KMS-11 (cell line): ENCODE measurements around the gene SLC7A4.

ENCODE experiments used
- H2AFZ ChIP-seq: fragments of 200-600 bp; sonication (generic); 2 replicates; pipeline ENCODE4 v1.6.1; 2016; ENCODE audit warnings: antibody characterized with exemption, mixed run types, low read depth
- H3K27ac ChIP-seq: fragments of 200-600 bp; sonication (generic); 2 replicates; pipeline ENCODE4 v1.6.1; 2016; ENCODE audit warnings: mild to moderate bottlenecking, mixed run types
- H3K27me3 ChIP-seq: fragments of 200-600 bp; sonication (generic); 2 replicates; pipeline ENCODE4 v1.6.1; 2017; ENCODE audit warnings: mild to moderate bottlenecking, low read depth, mixed run types, moderate library complexity; ENCODE audit not compliant: insufficient read depth
- H3K36me3 ChIP-seq: fragments of 200-600 bp; sonication (generic); 2 replicates; pipeline ENCODE4 v1.6.1; 2017; ENCODE audit warnings: mild to moderate bottlenecking, mixed run types; ENCODE audit not compliant: insufficient read depth
- H3K4me1 ChIP-seq: fragments of 200-600 bp; sonication (generic); 2 replicates; pipeline ENCODE4 v1.6.1; 2016; ENCODE audit warnings: mild to moderate bottlenecking, low read depth, mixed run types; ENCODE audit not compliant: poor library complexity, severe bottlenecking
- H3K4me2 ChIP-seq: fragments of 200-600 bp; sonication (generic); 2 replicates; pipeline ENCODE4 v1.7.0; 2016; ENCODE audit warnings: mild to moderate bottlenecking, mixed run types
- H3K4me3 ChIP-seq: fragments of 200-600 bp; sonication (generic); IDR thresholded peaks from 2 replicates; pipeline ENCODE4 v1.6.1; 2017; ENCODE audit warnings: low read depth, low read length, mixed read lengths; ENCODE audit not compliant: insufficient read depth
- H3K79me2 ChIP-seq: fragments of 200-600 bp; sonication (generic); 2 replicates; pipeline ENCODE4 v1.6.1; 2016; ENCODE audit warnings: low read depth, mixed run types; ENCODE audit not compliant: insufficient read depth
- H3K9ac ChIP-seq: fragments of 200-600 bp; sonication (generic); 2 replicates; pipeline ENCODE4 v1.6.1; 2016; ENCODE audit warnings: mild to moderate bottlenecking, mixed run types
- H4K20me1 ChIP-seq: fragments of 200-600 bp; sonication (generic); 2 replicates; pipeline ENCODE4 v1.6.1; 2016; ENCODE audit warnings: mild to moderate bottlenecking, mixed run types; ENCODE audit not compliant: insufficient read depth
- TF ChIP-seq, protein P1 (sequence below): fragments of 200-600 bp; sonication (generic); conservative IDR thresholded peaks from 2 replicates; pipeline ENCODE4 v1.6.1; 2017; ENCODE audit warnings: low read depth, mild to moderate bottlenecking, antibody characterized with exemption, low read length, moderate library complexity, mixed read lengths

Gene SLC7A4

DNA sequence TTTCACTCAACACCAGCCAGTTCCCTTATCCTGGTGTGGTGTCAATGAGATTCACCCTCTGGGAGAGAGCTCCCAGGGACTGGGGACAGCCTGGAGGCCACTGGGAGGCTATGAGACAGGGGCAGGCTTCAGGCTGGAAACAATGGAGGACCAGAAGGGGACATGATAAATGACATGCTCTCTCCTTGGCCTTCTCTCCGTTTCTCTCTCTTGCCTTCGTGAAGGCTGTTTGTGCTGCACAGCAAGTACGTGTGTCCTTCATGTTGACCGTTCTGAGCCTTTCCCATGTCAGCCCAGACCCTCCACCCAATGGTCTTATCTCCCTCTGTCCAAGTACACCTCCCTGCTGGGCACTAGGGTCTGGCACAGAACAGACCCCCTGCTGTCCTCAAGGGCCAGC, 51.8 kb downstream of the SLC7A4 start:
- TF ChIP-seq, protein P1, sequence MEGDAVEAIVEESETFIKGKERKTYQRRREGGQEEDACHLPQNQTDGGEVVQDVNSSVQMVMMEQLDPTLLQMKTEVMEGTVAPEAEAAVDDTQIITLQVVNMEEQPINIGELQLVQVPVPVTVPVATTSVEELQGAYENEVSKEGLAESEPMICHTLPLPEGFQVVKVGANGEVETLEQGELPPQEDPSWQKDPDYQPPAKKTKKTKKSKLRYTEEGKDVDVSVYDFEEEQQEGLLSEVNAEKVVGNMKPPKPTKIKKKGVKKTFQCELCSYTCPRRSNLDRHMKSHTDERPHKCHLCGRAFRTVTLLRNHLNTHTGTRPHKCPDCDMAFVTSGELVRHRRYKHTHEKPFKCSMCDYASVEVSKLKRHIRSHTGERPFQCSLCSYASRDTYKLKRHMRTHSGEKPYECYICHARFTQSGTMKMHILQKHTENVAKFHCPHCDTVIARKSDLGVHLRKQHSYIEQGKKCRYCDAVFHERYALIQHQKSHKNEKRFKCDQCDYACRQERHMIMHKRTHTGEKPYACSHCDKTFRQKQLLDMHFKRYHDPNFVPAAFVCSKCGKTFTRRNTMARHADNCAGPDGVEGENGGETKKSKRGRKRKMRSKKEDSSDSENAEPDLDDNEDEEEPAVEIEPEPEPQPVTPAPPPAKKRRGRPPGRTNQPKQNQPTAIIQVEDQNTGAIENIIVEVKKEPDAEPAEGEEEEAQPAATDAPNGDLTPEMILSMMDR, result no peak
- H3K9ac ChIP-seq, result no peak overlapping the region
- H3K79me2 ChIP-seq, result no peaks in the 10 kb centered on the region
- peaks cover 18% of the 10 kb centered on the region for H3K4me1 ChIP-seq
- H3K4me2 ChIP-seq, result no peak overlapping the region
- no peak overlapping the region for H2AFZ ChIP-seq
- H3K27ac ChIP-seq, result no peak overlapping the region
- no peaks in the 10 kb centered on the region for H4K20me1 ChIP-seq
- peaks cover 17% of the 10 kb centered on the region; the same call in 1 of the 2 replicates for H3K27me3 ChIP-seq
- H3K4me3 ChIP-seq, result no peak overlapping the region
- H3K36me3 ChIP-seq, result no peaks in the 10 kb centered on the region

DNA sequence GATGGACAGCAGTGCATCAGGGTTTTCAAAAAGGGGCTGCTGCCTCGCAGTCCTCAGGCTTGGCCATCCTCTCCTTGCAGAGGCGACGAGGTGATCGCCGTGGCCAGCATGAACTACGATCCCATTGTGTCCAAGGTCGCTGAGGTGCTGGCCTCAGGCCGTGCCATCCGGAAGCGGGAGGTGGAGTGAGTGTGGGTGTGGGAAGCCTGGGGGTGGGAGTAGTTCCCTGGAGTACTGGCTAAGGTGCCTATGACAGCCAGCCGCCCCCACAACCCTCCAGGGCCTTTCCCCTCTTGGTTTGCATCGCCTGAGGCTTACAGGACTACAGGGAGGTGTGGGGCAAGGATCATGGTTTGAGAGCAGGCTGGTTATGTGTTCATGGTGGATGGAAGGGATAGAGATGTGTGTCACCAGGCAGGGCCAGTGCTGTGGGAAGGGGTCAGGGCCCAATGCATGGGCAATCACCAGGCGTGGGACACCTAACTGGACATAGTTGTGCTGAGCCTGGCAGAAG, 52.4 kb downstream of the SLC7A4 start:
- H3K9ac ChIP-seq, result no peak overlapping the region
- H3K79me2 ChIP-seq, result no peaks in the 10 kb centered on the region
- H3K27me3 ChIP-seq, result peaks cover 22% of the 10 kb centered on the region; the same call in 1 of the 2 replicates
- H3K4me1 ChIP-seq, result peaks cover 18% of the 10 kb centered on the region
- TF ChIP-seq, protein P1, result no peak
- H3K36me3 ChIP-seq, result no peaks in the 10 kb centered on the region
- no peaks in the 10 kb centered on the region for H4K20me1 ChIP-seq
- no peak overlapping the region for H3K4me3 ChIP-seq
- H3K27ac ChIP-seq, result no peak overlapping the region
- H3K4me2 ChIP-seq, result no peak overlapping the region
- no peak overlapping the region for H2AFZ ChIP-seq

DNA sequence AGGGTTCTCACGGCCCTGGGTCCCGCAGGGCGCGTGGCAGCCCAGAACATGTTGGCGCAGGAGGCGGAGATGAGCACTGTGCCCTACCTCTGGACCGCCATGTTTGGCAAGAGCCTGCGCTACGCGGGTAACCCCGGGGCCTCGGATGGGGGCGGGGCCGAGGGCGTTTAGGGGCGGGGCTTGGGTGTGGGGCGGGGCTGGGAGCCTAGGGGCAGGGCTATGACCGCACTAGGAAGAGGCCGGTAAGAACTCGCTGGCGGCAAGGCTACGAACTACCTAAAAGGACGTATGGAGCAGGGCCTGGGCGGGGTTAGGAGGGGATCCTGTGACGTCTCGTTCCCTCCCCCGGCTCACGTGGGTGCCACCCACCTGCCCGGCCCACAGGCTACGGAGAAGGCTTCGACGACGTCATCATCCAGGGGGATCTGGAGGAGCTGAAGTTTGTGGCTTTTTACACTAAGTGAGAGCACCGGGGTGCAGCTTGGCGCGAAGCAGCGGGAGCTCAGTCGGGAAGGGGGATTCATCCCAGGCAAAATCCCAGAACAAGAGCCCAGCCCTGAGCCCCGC, 53.0 kb downstream of the SLC7A4 start:
- peaks cover 24% of the 10 kb centered on the region; the same call in 1 of the 2 replicates for H3K27me3 ChIP-seq
- TF ChIP-seq, protein P1, result no peak
- no peaks in the 10 kb centered on the region for H3K36me3 ChIP-seq
- no peaks in the 10 kb centered on the region for H3K79me2 ChIP-seq
- H4K20me1 ChIP-seq, result no peaks in the 10 kb centered on the region
- no peak overlapping the region for H3K27ac ChIP-seq
- no peak overlapping the region for H2AFZ ChIP-seq
- no peak overlapping the region for H3K9ac ChIP-seq
- H3K4me3 ChIP-seq, result no peak overlapping the region
- H3K4me2 ChIP-seq, result no peak overlapping the region
- peaks cover 18% of the 10 kb centered on the region for H3K4me1 ChIP-seq
